RWPE2 (cell line): Measurements from ENCODE around the gene NXPE3.

Experiments
- ATAC-seq: fragments of 200-7000 bp; cut with Tn5 transposase; 3 replicates; pipeline ENCODE4 v1.9.1; 2021; ENCODE audit warnings: low read depth
- DNase-seq: peaks from one replicate; pipeline ENCODE4 v3.0.0-alpha.2; 2020; ENCODE audit warnings: low spot score
- H3K27ac ChIP-seq: fragments of 450-650 bp; 2 replicates; pipeline ENCODE4 v1.5.1; 2017; ENCODE audit warnings: mild to moderate bottlenecking; ENCODE audit not compliant: poor library complexity, severe bottlenecking
- H3K27me3 ChIP-seq: fragments of 250-450 bp; sonication (Bioruptor Pico); 2 replicates; pipeline ENCODE4 v1.5.1; 2021; ENCODE audit warnings: mild to moderate bottlenecking, moderate library complexity; ENCODE audit not compliant: insufficient read depth, poor library complexity, severe bottlenecking
- H3K36me3 ChIP-seq: fragments of 250-450 bp; sonication (Bioruptor Pico); 2 replicates; pipeline ENCODE4 v1.5.1; 2020; ENCODE audit warnings: low read depth, mild to moderate bottlenecking, moderate library complexity
- H3K4me1 ChIP-seq: fragments of 250-450 bp; sonication (Bioruptor Pico); 2 replicates; pipeline ENCODE4 v1.5.1; 2021; ENCODE audit warnings: mild to moderate bottlenecking, moderate library complexity; ENCODE audit not compliant: insufficient read depth, poor library complexity, severe bottlenecking
- H3K4me3 ChIP-seq: fragments of 250-450 bp; sonication (Bioruptor Pico); 2 replicates; pipeline ENCODE4 v1.5.1; 2021; ENCODE audit warnings: mild to moderate bottlenecking, moderate library complexity; ENCODE audit not compliant: severe bottlenecking
- H3K9me3 ChIP-seq: fragments of 250-450 bp; sonication (Bioruptor Pico); 2 replicates; pipeline ENCODE4 v1.5.1; 2021; ENCODE audit warnings: mild to moderate bottlenecking, moderate library complexity; ENCODE audit not compliant: severe bottlenecking
- CTCF ChIP-seq: fragments of 450-650 bp; IDR thresholded peaks from one replicate; pipeline ENCODE4 v1.5.1; 2017; ENCODE audit warnings: mild to moderate bottlenecking, moderate library complexity; ENCODE audit not compliant: poor library complexity, severe bottlenecking

Gene NXPE3

DNA sequence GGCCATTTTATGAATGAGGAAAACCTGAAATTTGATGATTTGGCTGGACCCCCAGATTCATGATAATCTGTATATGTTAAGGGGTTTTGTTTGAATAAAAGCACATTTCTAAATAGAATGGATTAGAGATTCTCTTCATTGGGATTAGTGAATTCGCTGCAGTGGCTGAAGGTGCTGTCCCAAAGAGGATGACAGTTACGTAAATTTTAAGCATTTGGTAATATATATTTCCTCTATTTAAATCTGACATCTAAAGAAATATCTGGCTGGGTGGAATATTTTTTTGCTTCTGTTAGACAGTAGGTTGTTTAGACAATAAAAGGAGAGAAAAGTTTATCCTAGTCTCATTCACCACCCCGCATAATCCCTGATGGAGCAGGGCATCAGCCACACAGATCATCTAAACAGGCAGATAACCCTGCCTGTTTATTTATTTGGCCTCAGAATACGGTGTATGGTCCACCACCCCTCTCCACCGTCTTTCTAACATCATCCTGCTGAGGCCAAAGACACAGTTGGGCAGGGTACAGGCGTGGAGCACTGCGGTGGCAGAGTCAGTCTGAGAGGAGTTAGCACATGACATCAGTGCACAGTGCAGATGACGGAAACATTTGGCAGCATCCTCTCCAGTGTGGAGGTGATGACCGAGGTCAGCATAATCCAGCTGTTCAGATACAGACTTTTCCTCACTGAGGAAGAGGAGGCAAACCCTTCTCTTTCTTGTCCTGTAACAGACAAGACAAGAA, 49.9 kb downstream of the NXPE3 start:
- DNase-seq (no peak), ATAC-seq (no peak; the same call in 2 of the 3 replicates)
- H3K27ac ChIP-seq = no peak overlapping the region
- TF ChIP-seq CTCF = no peak
- H3K9me3 ChIP-seq = no peaks in the 10 kb centered on the region
- H3K27me3 ChIP-seq = no peaks in the 10 kb centered on the region
- no peak overlapping the region for H3K4me3 ChIP-seq
- H3K4me1 ChIP-seq = peaks cover 12% of the 10 kb centered on the region
- no peaks in the 10 kb centered on the region for H3K36me3 ChIP-seq

- H3K4me3 ChIP-seq = no peak overlapping the region
- no peak overlapping the region for H3K27ac ChIP-seq
- no peaks in the 10 kb centered on the region for H3K27me3 ChIP-seq
- H3K9me3 ChIP-seq = no peaks in the 10 kb centered on the region
- H3K36me3 ChIP-seq = no peaks in the 10 kb centered on the region
- no peak for DNase-seq
- TF ChIP-seq CTCF = no peak
- peaks cover 12% of the 10 kb centered on the region for H3K4me1 ChIP-seq
- ATAC-seq = no peak
Measured at GRCh38 chr3:101829437-101829830, 50.4 kb downstream of the NXPE3 start.

GRCh38 chr3:101829874-101830273, 50.9 kb downstream of the NXPE3 start:
- no peaks in the 10 kb centered on the region for H3K27me3 ChIP-seq
- no peak overlapping the region for H3K27ac ChIP-seq
- H3K4me3 ChIP-seq = no peak overlapping the region
- peaks cover 12% of the 10 kb centered on the region for H3K4me1 ChIP-seq
- no peaks in the 10 kb centered on the region for H3K36me3 ChIP-seq
- DNase-seq = no peak
- no peaks in the 10 kb centered on the region for H3K9me3 ChIP-seq
- ATAC-seq = no peak
- TF ChIP-seq CTCF = no peak

DNA sequence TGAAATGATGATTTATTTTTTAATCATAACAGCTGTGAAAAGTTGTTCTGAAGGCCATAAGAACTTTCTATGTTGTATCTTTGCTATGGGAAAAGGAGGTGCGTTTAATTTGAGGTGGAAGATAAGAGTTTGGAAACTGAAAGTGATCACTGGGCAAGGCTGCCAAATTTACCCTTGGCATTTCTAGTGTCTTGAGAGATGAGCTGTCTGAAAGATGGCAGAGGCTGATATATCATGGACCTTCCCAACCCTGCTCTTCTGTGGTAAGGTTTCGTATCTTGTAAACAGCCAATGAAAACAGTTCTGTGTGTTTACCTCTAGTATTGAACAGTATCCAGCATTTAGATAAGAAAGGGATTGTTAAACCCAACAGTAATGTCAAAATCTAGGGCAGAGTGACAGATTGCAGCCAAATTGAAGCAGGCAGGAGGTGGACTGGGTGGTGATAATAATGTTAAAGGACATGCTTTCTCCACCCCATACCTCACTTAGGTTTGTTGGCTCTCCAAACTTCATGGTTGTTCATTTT, 54.5 kb downstream of the NXPE3 start:
- Histone ChIP-seq H3K27ac (no peak overlapping the region), H3K27me3 (no peaks in the 10 kb centered on the region), H3K9me3 (no peaks in the 10 kb centered on the region), H3K4me3 (no peak overlapping the region), H3K36me3 (no peaks in the 10 kb centered on the region), H3K4me1 (peaks cover 2% of the 10 kb centered on the region)
- no peak for TF ChIP-seq CTCF
- ATAC-seq (no peak), DNase-seq (no peak)

- Histone ChIP-seq H3K4me3 (no peak overlapping the region), H3K9me3 (no peaks in the 10 kb centered on the region), H3K36me3 (no peaks in the 10 kb centered on the region), H3K4me1 (no peaks in the 10 kb centered on the region), H3K27me3 (no peaks in the 10 kb centered on the region), H3K27ac (no peak overlapping the region)
- no peak for DNase-seq
- no peak for ATAC-seq
- no peak for TF ChIP-seq CTCF
Measured at GRCh38 chr3:101835676-101836075, 56.7 kb downstream of the NXPE3 start.
